Uterus (tissue), 2 donors: ENCODE measurements around the gene ADAMTS17.

ENCODE experiments used
- CTCF ChIP-seq, 4 experiments: fragments of 200-600 bp in 2 of 4; fragments of 450-650 bp in 2 of 4; sonication (generic) in 2 of 4; IDR thresholded peaks; one replicate each; pipeline ENCODE4 v1.5.1; 2016 to 2019; ENCODE audit warnings: antibody characterized with exemption in 4 of 4, mild to moderate bottlenecking in 2 of 4, moderate library complexity in 1 of 4
- POLR2A ChIP-seq, 2 donors: fragments of 450-650 bp; IDR thresholded peaks; one replicate each; pipeline ENCODE4 v1.6.1; 2016; ENCODE audit warnings: antibody characterized with exemption in 2 of 2, mild to moderate bottlenecking in 1 of 2, moderate library complexity in 1 of 2

- TF ChIP-seq CTCF (IDR thresholded peaks at IDR 0.05): no peak
- TF ChIP-seq POLR2A (IDR thresholded peaks at IDR 0.05): no peak
Observed at GRCh38 chr15:100032358-100033085, 309.3 kb downstream of the ADAMTS17 start.
